Adrenal gland (tissue), 5 donors: ENCODE data around the gene TMEM50A.
"Not testable (repeated sequence)": the region's sequence is repeated elsewhere in the genome, so short reads cannot be mapped to it uniquely, and the experiment has no call there.

Source experiments
- POLR2A ChIP-seq, 2 donors: fragments of 450-650 bp; IDR thresholded peaks; one replicate each; pipeline ENCODE4 v1.6.1; 2017; ENCODE audit warnings: antibody characterized with exemption in 2 of 2, mild to moderate bottlenecking in 2 of 2, moderate library complexity in 1 of 2
- TF ChIP-seq, protein P1 (sequence below), 6 experiments: fragments of 450-650 bp in 4 of 6; fragments of 200-600 bp in 2 of 6; sonication (generic) in 1 of 6; IDR thresholded peaks; 1 replicate in 5 of 6; 2 replicates in 1 of 6; pipeline versions ENCODE4 v1.5.1 to v1.8.0; 2016 to 2021; ENCODE audit warnings: antibody characterized with exemption in 6 of 6, mild to moderate bottlenecking in 2 of 6, moderate library complexity in 1 of 6
- donor health status: DM: no; HTN: no; CAD: no.

DNA sequence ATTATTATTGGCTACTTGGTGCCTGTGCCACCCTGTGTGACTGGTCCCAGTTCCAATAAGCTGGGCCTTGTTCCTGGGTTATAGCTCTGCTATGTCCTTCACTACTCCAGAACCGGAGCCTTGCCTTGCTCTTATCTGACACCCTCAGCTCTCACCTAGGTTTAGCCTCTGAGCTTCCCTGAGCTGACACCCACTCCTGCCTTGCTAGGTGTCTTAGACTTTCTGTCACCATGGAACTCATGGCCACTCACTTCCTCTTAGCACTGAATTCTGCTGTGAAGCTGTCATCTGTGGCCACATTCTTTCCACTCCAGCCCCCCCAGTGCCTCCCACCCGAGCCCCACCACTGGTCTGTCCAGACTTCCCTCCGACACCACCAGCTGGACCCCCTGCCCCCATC, 51.6 kb downstream of the TMEM50A start:
- TF ChIP-seq, protein P1, sequence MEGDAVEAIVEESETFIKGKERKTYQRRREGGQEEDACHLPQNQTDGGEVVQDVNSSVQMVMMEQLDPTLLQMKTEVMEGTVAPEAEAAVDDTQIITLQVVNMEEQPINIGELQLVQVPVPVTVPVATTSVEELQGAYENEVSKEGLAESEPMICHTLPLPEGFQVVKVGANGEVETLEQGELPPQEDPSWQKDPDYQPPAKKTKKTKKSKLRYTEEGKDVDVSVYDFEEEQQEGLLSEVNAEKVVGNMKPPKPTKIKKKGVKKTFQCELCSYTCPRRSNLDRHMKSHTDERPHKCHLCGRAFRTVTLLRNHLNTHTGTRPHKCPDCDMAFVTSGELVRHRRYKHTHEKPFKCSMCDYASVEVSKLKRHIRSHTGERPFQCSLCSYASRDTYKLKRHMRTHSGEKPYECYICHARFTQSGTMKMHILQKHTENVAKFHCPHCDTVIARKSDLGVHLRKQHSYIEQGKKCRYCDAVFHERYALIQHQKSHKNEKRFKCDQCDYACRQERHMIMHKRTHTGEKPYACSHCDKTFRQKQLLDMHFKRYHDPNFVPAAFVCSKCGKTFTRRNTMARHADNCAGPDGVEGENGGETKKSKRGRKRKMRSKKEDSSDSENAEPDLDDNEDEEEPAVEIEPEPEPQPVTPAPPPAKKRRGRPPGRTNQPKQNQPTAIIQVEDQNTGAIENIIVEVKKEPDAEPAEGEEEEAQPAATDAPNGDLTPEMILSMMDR (IDR thresholded peaks at IDR 0.05): not testable (repeated sequence)
- not testable (repeated sequence) for TF ChIP-seq POLR2A (IDR thresholded peaks at IDR 0.05)
